OCI-LY7 (cell line): Measurements from ENCODE around the gene MAPT. TPM values are rescaled to one million over a fixed set of nuclear protein-coding genes. Genes with fewer than 3 reads are reported as not detected.

Experiments
- BruUV-seq: library from RNA; stranded (reverse); fragments of 400-500 nt; replicated peaks from 2 replicates; lab custom pipeline; 2021; lab: Mats Ljungman, UMichigan
- CTCF ChIA-PET: fragments of 300-600 bp; sonication (Branson Sonifier 250); formaldehyde crosslinking; loops from one replicate; lab custom pipeline; 2022; ENCODE audit warnings: antibody characterized with exemption; ENCODE audit not compliant: unreplicated experiment; lab: Charles Lee
- POLR2A ChIA-PET: fragments of 300-600 bp; sonication (Branson Sonifier 250); formaldehyde crosslinking; loops from one replicate; lab custom pipeline; 2022; ENCODE audit warnings: antibody characterized with exemption; lab: Charles Lee
- DNase-seq: peaks from one replicate; pipeline ENCODE4 v3.0.0-alpha.2; 2015; ENCODE audit warnings: low spot score
- H2AFZ ChIP-seq: fragments of 200-600 bp; sonication (generic), shearing (Covaris generic); 2 replicates; pipeline ENCODE4 v1.6.1; 2014; ENCODE audit warnings: mild to moderate bottlenecking, antibody characterized with exemption, low read length, moderate library complexity
- H3K27ac ChIP-seq: fragments of 200-600 bp; sonication (generic); 2 replicates; pipeline ENCODE4 v1.5.1; 2014; ENCODE audit warnings: mixed run types, low read depth, mild to moderate bottlenecking, moderate library complexity, low read length, inconsistent platforms; ENCODE audit not compliant: poor library complexity, severe bottlenecking
- H3K36me3 ChIP-seq: fragments of 200-600 bp; sonication (generic); 2 replicates; pipeline ENCODE4 v1.6.1; 2014; ENCODE audit warnings: mild to moderate bottlenecking, antibody characterized with exemption, low read length, moderate library complexity, mixed read lengths; ENCODE audit not compliant: insufficient read depth
- H3K4me1 ChIP-seq: fragments of 200-600 bp; sonication (generic); 2 replicates; pipeline ENCODE4 v1.5.1; 2014; ENCODE audit warnings: mild to moderate bottlenecking, low read length; ENCODE audit not compliant: insufficient read depth, poor library complexity, severe bottlenecking
- H3K4me2 ChIP-seq: fragments of 200-600 bp; sonication (generic); 2 replicates; pipeline ENCODE4 v1.6.1; 2014; ENCODE audit warnings: mild to moderate bottlenecking, low read length
- H3K4me3 ChIP-seq: fragments of 200-600 bp; sonication (generic); 2 replicates; pipeline ENCODE4 v1.5.1; 2014; ENCODE audit warnings: mild to moderate bottlenecking, low read depth, low read length; ENCODE audit not compliant: poor library complexity, severe bottlenecking
- H3K79me2 ChIP-seq: fragments of 200-600 bp; sonication (generic); 2 replicates; pipeline ENCODE4 v1.6.1; 2016; ENCODE audit warnings: low read depth, mild to moderate bottlenecking, low read length, moderate library complexity, mixed read lengths; ENCODE audit not compliant: insufficient read depth
- H3K9me2 ChIP-seq: fragments of 200-600 bp; sonication (generic); 2 replicates; pipeline ENCODE4 v1.6.1; 2016; ENCODE audit warnings: mild to moderate bottlenecking, low read length, mixed read lengths; ENCODE audit not compliant: insufficient read depth
- H3K9me3 ChIP-seq: fragments of 200-600 bp; sonication (generic); 2 replicates; pipeline ENCODE4 v1.6.1; 2014; ENCODE audit warnings: mild to moderate bottlenecking, mixed run types, low read length, mixed read lengths
- H4K20me1 ChIP-seq: fragments of 200-600 bp; sonication (generic); 2 replicates; pipeline ENCODE4 v1.6.1; 2014; ENCODE audit warnings: mild to moderate bottlenecking, antibody characterized with exemption, low read length, moderate library complexity, mixed read lengths; ENCODE audit not compliant: insufficient read depth
- CTCF ChIP-seq: fragments of 200-600 bp; sonication (generic); conservative IDR thresholded peaks from 2 replicates; pipeline ENCODE4 v1.5.1; 2014; ENCODE audit warnings: mild to moderate bottlenecking, antibody characterized with exemption, low read length, moderate library complexity, mixed read lengths
- EZH2phosphoT487 ChIP-seq: fragments of 200-600 bp; sonication (generic); IDR thresholded peaks from 2 replicates; pipeline ENCODE4 v1.6.1; 2018; ENCODE audit warnings: low read depth, borderline replicate concordance, mild to moderate bottlenecking, mixed run types, antibody characterized with exemption, low read length, moderate library complexity, mixed read lengths
- intact Hi-C: fragments of 100-400 bp; cut with micrococcal nuclease; formaldehyde crosslinking; loops from one replicate; pipeline ENCODE4 v1.10.0; 2022; ENCODE audit not compliant: unreplicated experiment
- total RNA-seq, 2 experiments: library from RNA; depleted of rRNA in 1 of 2; stranded (reverse); fragments of >200 nt in 1 of 2; shearing (Covaris generic) in 1 of 2; gene quantifications; 2 replicates each; pipeline ENCODE4 v1.2.3, GENCODE V29; 2014 to 2022

The MAPT gene
- total RNA-seq, 2 experiments from 2014 or later, result 0.44 TPM; not detected in 1

GRCh38 chr17:45883063-45883462 lies 11.3 kb upstream of the MAPT start:
- ChIA-PET POLR2A (no interaction called here), CTCF (interaction anchor here (0.6 kb wide), 1 partner anchor 204 kb away, joined by 3 read pairs; no protein-coding TSS in a partner anchor)
- Histone ChIP-seq H3K9me3 (no peaks in the 10 kb centered on the region), H3K27ac (no peak overlapping the region), H3K4me3 (no peak overlapping the region), H3K4me2 (no peak overlapping the region), H3K9me2 (no peaks in the 10 kb centered on the region), H3K4me1 (no peaks in the 10 kb centered on the region), H3K79me2 (no peaks in the 10 kb centered on the region), H4K20me1 (no peaks in the 10 kb centered on the region), H3K36me3 (no peaks in the 10 kb centered on the region), H2AFZ (no peak overlapping the region)
- BruUV-seq, result no TSS peak
- TF ChIP-seq EZH2phosphoT487, result no peak
- intact Hi-C loops, result no loop called here
- DNase-seq, result no peak

GRCh38 chr17:45886852-45887251 lies 7.5 kb upstream of the MAPT start:
- H3K79me2 ChIP-seq, result no peaks in the 10 kb centered on the region
- TF ChIP-seq EZH2phosphoT487 (no peak), CTCF (no peak)
- CTCF ChIA-PET, result no interaction called here

GRCh38 chr17:45888392-45888791 lies 6.0 kb upstream of the MAPT start:
- no peak overlapping the region for H2AFZ ChIP-seq
- no peaks in the 10 kb centered on the region for H3K9me3 ChIP-seq
- no peak for DNase-seq
- no peak overlapping the region for H3K4me3 ChIP-seq
- H3K4me1 ChIP-seq, result no peaks in the 10 kb centered on the region
- intact Hi-C loops, result no loop called here
- no peaks in the 10 kb centered on the region for H3K79me2 ChIP-seq
- ChIA-PET CTCF (no interaction called here), POLR2A (no interaction called here)
- H3K4me2 ChIP-seq, result no peak overlapping the region
- TF ChIP-seq CTCF (no peak), EZH2phosphoT487 (no peak)
- H4K20me1 ChIP-seq, result no peaks in the 10 kb centered on the region
- H3K36me3 ChIP-seq, result no peaks in the 10 kb centered on the region
- BruUV-seq, result no TSS peak
- H3K9me2 ChIP-seq, result no peaks in the 10 kb centered on the region
- no peak overlapping the region for H3K27ac ChIP-seq

More at GRCh38 chr17:45886852-45887251, 7.5 kb upstream of the MAPT start:
- H3K9me3 ChIP-seq, result no peaks in the 10 kb centered on the region
- no peak overlapping the region for H2AFZ ChIP-seq
- H3K4me2 ChIP-seq, result no peak overlapping the region
- H3K4me1 ChIP-seq, result no peaks in the 10 kb centered on the region
- POLR2A ChIA-PET, result no interaction called here
- DNase-seq, result no peak
- H3K9me2 ChIP-seq, result no peaks in the 10 kb centered on the region
- no TSS peak for BruUV-seq
- no peak overlapping the region for H3K27ac ChIP-seq
- intact Hi-C loops, result no loop called here
- H4K20me1 ChIP-seq, result no peaks in the 10 kb centered on the region
- no peaks in the 10 kb centered on the region for H3K36me3 ChIP-seq
- H3K4me3 ChIP-seq, result no peak overlapping the region
